Endothelial cell (in vitro differentiated cells): ENCODE data around the gene ETV6. TPM values are rescaled to one million over a fixed set of nuclear protein-coding genes. Genes with fewer than 3 reads are reported as not detected.

Experiments used
- DNase-seq: peaks from one replicate; pipeline ENCODE4 v3.0.0; 2021; ENCODE audit warnings: low spot score
- H3K27ac Mint-ChIP-seq: one replicate; pipeline ENCODE4 v1.8.0; 2021; ENCODE audit warnings: mixed read lengths, inconsistent platforms; ENCODE audit not compliant: unreplicated experiment
- H3K27me3 Mint-ChIP-seq: one replicate; pipeline ENCODE4 v1.8.0; 2021; ENCODE audit warnings: mild to moderate bottlenecking, moderate library complexity, mixed read lengths, inconsistent platforms; ENCODE audit not compliant: unreplicated experiment
- H3K36me3 Mint-ChIP-seq: one replicate; pipeline ENCODE4 v1.8.0; 2021; ENCODE audit warnings: mild to moderate bottlenecking, low read depth, mixed read lengths, inconsistent platforms; ENCODE audit not compliant: unreplicated experiment
- H3K4me1 Mint-ChIP-seq: one replicate; pipeline ENCODE4 v1.8.0; 2021; ENCODE audit warnings: mild to moderate bottlenecking, mixed read lengths, inconsistent platforms; ENCODE audit not compliant: unreplicated experiment
- H3K4me3 Mint-ChIP-seq: one replicate; pipeline ENCODE4 v1.8.0; 2021; ENCODE audit warnings: mild to moderate bottlenecking, mixed read lengths, inconsistent platforms; ENCODE audit not compliant: unreplicated experiment
- H3K9me3 Mint-ChIP-seq: one replicate; pipeline ENCODE4 v1.8.0; 2021; ENCODE audit warnings: mixed read lengths, inconsistent platforms; ENCODE audit not compliant: unreplicated experiment
- CTCF ChIP-seq: fragments of 200-600 bp; sonication (generic); IDR thresholded peaks from one replicate; pipeline ENCODE4 v1.5.0; 2021; ENCODE audit warnings: antibody characterized with exemption; ENCODE audit not compliant: unreplicated experiment
- total RNA-seq: library from RNA; stranded (reverse); fragmentation: NEBNext Ultra II Directional; extraction: Animal tissue kit (Norgen Biotek cat#: 25700); gene quantifications from one replicate; pipeline ENCODE4 v1.2.1, GENCODE V29; 2021; ENCODE audit not compliant: unreplicated experiment

Gene ETV6
- total RNA-seq, 1 donor from 2014 or later = 98.7 TPM

DNA sequence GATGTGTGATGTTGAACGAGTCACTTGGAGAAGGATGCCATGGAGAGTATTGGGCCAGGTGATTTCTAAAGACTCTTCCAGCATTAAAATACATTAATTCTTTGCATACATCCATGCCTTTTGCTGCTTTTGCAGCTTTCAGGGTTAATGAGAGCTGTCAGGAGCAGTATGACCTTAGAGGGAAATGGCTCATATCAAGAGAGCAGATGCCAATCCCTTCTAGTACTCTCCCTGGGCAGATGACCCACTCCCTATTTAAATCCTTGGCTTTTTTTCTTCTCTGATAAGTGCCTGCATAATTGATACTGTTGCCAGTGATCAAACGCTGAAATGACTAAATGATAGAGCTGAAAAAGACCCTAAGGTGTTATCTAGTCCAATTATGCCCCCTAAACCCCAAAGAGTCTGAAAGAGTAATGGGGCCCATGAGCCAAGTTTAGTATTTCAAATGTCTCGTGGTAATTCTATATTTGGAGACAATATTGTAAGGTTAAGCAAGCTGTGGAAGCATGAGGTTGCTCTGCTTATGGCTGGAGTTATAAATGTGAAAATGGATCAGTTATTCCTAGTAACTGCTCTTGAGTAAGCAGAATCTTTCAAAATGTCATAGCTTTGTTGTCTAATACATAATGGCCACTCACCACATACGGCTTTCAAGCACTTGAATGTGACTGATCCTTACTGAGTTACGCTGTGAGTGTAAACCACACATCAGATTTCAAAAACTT lies 137.3 kb downstream of the ETV6 start:
- Mint-ChIP-seq H3K27me3 (peaks cover 2% of the 10 kb centered on the region), H3K36me3 (peaks cover 23% of the 10 kb centered on the region), H3K4me3 (no peak overlapping the region), H3K4me1 (peaks cover 67% of the 10 kb centered on the region), H3K9me3 (no peaks in the 10 kb centered on the region), H3K27ac (no peak overlapping the region)
- TF ChIP-seq CTCF = no peak
- DNase-seq = no peak

GRCh38 chr12:11787437-11787836 lies 138.0 kb downstream of the ETV6 start:
- TF ChIP-seq CTCF = no peak
- no peak for DNase-seq
- no peaks in the 10 kb centered on the region for H3K9me3 Mint-ChIP-seq
- H3K4me1 Mint-ChIP-seq = peaks cover 64% of the 10 kb centered on the region
- H3K4me3 Mint-ChIP-seq = no peak overlapping the region
- H3K27me3 Mint-ChIP-seq = peaks cover 2% of the 10 kb centered on the region
- H3K36me3 Mint-ChIP-seq = peaks cover 28% of the 10 kb centered on the region
- H3K27ac Mint-ChIP-seq = no peak overlapping the region

DNA sequence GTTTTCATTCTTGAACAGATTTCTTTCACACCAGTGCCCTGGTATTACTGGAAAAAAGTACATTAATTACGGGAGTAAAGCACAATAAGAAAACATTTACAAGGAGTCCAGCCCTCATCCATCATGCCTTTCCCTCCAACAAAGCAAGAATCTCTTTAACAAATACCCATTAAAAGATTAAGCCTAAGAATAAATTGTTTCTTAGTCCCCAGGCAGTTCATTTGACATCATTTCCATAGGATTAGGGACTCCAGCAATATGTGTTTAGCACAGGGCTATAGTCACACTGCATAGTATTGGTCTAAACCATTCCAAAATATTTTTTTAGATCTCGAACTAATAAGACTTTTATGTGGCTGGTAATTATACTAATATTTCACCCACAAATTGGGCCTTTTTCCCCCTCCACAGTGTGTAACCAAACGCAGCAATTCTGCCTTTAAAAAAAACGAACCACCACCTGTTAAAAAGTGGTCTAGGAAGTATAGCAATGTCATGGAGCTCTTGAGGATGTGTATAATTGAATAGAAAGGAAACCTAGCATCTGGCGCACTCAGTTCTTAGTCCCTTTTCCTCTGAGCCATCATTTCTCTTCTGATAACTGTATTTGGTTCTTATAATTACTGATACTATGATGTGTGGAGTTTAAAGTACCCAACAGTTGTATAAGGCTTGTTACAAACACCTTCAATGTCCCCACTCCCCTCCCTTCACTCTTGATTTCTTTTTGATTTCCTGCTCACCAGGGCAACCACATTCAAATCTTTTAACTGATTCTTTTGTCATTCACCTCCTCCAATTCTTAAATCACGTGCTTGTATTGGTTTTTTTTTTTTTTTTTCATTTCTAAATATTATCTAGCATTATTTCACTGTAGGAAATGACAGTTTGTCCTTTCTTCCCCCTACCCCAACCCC lies 138.7 kb downstream of the ETV6 start:
- Mint-ChIP-seq H3K27me3 (peaks cover 2% of the 10 kb centered on the region), H3K9me3 (no peaks in the 10 kb centered on the region), H3K4me1 (peaks cover 60% of the 10 kb centered on the region), H3K27ac (peak overlapping the region; percentile 30), H3K4me3 (no peak overlapping the region), H3K36me3 (peaks cover 23% of the 10 kb centered on the region)
- TF ChIP-seq CTCF = no peak
- DNase-seq = no peak

GRCh38 chr12:11793921-11794710 lies 144.6 kb downstream of the ETV6 start:
- peaks cover 78% of the 10 kb centered on the region for H3K4me1 Mint-ChIP-seq
- H3K27ac Mint-ChIP-seq = no peak overlapping the region
- no peaks in the 10 kb centered on the region for H3K9me3 Mint-ChIP-seq
- DNase-seq = no peak
- peaks cover 10% of the 10 kb centered on the region for H3K27me3 Mint-ChIP-seq
- no peak for TF ChIP-seq CTCF
- H3K36me3 Mint-ChIP-seq = peaks cover 31% of the 10 kb centered on the region
- H3K4me3 Mint-ChIP-seq = no peak overlapping the region
